ENCODE measurements around the gene STAG2. TPM values are rescaled to one million over a fixed set of nuclear protein-coding genes. Genes with fewer than 3 reads are reported as not detected.
"Not testable (repeated sequence)": the region's sequence is repeated elsewhere in the genome, so short reads cannot be mapped to it uniquely, and the experiment has no call there.

The STAG2 gene
- total RNA-seq, 2 donors from 2014 or later, result 89.4 to 96.9 TPM

DNA sequence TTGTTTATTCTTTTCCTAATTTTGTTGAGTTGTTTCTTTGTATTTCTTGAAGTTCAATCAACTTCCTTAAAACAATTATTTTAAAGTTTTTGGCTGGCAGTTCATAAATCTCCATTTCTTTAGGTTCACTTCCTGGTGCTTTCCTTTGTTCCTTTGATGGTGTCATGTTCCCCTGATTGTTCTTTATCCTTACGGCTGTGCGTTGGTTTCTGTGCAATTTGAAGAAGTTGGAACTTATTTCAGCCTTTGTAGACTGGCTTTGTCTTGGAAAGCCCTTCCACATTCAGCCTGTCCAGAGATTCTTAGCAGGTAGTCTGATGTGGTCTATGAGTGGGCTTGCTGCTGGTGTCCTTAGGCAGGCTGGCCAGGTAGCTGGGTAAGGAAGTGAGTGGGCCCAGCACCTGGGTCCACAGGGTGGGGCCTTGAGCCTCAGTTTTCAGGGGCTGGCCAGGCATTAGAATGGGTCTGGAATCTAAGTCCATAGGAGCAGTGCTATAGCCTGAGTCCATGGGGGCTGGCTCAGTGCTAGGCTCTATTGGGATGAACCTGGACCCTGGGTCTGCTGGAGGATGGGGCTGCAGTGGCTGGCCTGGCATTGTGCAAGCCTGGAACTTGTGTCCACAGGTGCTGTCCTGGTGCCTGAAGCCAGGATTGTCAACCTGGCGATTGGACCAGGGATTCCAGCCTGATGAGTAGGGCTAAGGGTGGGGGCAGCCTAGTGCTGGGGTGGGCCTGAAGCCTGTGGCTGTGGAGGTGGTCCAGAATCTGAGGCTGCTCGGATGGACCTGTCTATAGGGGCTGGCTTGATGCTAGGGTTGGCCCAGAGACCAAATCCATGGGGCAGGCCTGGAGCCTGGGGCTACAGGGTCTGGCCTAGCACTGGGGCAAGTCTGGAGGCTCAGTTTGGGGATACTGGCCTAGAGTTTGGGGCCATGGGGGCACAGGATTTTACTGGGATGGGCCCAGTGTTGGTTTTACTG is 152.4 kb downstream of the STAG2 start:
- H3K27ac Mint-ChIP-seq, result no peak overlapping the region
- H3K9me3 Mint-ChIP-seq, result no peaks in the 10 kb centered on the region
- no peak overlapping the region for H3K4me3 Mint-ChIP-seq
- peaks cover 0 to 3% of the 10 kb centered on the region in 2 donors for H3K27me3 Mint-ChIP-seq
- ATAC-seq (peak in 1 of 2 donors; percentile 28), DNase-seq (ENCODE audit: low spot score) (no peak)
- no peaks in the 10 kb centered on the region for H3K36me3 Mint-ChIP-seq
- H3K4me1 Mint-ChIP-seq (ENCODE audit: low read depth in 2 of 2), result peaks cover 0 to 6% of the 10 kb centered on the region in 2 donors

DNA sequence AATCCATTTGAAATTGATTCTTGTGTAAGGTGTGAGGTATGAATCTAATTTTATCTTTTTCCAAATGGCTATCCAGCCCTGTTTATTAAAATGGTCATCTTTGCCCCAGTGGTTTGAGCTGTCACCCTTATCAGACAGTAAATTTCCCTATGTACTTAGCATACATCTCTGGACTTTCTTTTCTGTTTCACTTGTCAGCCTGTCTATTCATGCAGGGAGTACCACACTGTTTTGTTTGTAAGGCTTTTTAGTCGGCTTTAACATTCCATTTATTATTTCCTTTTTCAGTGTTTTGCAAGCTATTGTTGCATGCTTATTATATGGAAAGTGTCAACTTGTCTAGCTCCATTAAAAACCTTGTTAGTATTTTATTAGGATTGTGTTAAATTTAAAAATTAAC is 155.8 kb downstream of the STAG2 start:
- DNase-seq (ENCODE audit: low spot score) (no peak), ATAC-seq (no peak)
- no peaks in the 10 kb centered on the region for H3K4me1 Mint-ChIP-seq (ENCODE audit: low read depth in 2 of 2)
- H3K4me3 Mint-ChIP-seq, result no peak overlapping the region
- H3K9me3 Mint-ChIP-seq, result no peaks in the 10 kb centered on the region
- no peak overlapping the region for H3K27ac Mint-ChIP-seq
- no peaks in the 10 kb centered on the region for H3K36me3 Mint-ChIP-seq
- peaks cover 0 to 5% of the 10 kb centered on the region in 2 donors for H3K27me3 Mint-ChIP-seq

DNA sequence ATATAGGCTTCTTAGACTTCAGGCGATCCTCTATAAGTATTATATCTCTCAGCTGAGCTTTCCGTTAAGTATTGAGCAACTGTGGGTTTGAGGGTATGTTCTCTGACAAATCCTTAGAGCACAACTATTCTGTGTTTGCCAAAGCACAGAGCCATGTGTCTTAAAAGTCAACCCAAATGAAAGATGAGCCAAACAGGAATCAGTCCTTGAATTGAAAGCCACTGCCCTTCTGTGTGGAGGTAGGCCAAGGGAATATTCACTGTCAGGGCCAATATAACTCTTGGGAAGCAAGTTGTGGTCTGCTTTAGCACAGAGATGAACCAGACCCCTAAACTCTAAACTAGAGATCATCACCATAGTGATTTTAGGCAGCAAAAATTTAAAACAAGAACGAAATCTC is 164.0 kb downstream of the STAG2 start:
- DNase-seq (ENCODE audit: low spot score) (no peak), ATAC-seq (no peak)
- H3K27ac Mint-ChIP-seq, result no peak overlapping the region
- H3K4me3 Mint-ChIP-seq, result no peak overlapping the region
- H3K36me3 Mint-ChIP-seq, result no peaks in the 10 kb centered on the region
- H3K27me3 Mint-ChIP-seq, result peaks cover 0 to under 1% of the 10 kb centered on the region in 2 donors
- no peaks in the 10 kb centered on the region for H3K4me1 Mint-ChIP-seq (ENCODE audit: low read depth in 2 of 2)
- H3K9me3 Mint-ChIP-seq, result no peaks in the 10 kb centered on the region

DNA sequence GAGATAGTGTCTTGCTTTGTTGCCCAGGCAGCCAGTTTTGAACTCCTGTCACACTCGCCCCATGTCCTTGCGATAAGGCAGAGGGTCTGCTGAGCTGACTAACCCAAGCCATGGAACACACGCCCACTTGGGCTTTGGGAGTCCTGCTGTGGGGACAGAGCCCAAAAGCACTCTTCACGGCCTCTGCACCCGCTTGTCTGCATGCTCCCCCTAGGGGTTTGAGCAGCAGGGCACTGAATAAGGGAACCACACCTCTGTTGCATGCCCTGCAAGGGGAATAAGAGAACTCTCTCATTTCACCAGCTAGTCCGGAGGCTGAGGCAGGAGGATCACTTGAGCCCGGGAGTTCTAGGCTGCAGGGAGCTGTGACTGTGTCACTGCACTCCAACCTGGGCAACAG is 166.0 kb downstream of the STAG2 start:
- DNase-seq (ENCODE audit: low spot score) (no peak), ATAC-seq (peak in 1 of 2 donors; percentile 40)
- Mint-ChIP-seq H3K27ac (no peak overlapping the region), H3K4me1 (ENCODE audit: low read depth in 2 of 2) (no peaks in the 10 kb centered on the region), H3K4me3 (no peak overlapping the region), H3K27me3 (no peaks in the 10 kb centered on the region), H3K36me3 (no peaks in the 10 kb centered on the region), H3K9me3 (no peaks in the 10 kb centered on the region)

DNA sequence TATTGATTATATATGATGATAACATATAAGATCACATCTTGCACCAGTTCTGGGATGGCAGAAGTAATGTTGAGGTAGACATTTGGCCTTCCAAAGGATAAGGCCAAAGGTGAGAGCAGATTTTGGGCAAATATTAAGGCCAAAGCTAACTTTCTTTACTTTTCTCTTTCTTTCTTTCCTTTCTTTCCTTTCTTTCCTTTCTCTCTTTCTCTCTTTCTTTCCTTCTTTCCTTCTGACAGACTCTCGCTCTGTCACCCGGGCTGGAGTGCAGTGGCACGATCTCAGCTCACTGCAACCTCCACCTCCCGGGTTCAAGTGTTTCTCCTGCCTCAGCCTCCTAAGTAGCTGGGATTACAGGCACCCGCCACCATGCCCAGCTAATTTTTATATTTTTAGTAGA is 170.9 kb downstream of the STAG2 start:
- not testable (repeated sequence) for H3K27ac Mint-ChIP-seq; H3K4me1 Mint-ChIP-seq (ENCODE audit: low read depth in 2 of 2); H3K36me3 Mint-ChIP-seq; ATAC-seq; H3K27me3 Mint-ChIP-seq; DNase-seq (ENCODE audit: low spot score); H3K4me3 Mint-ChIP-seq; H3K9me3 Mint-ChIP-seq

DNA sequence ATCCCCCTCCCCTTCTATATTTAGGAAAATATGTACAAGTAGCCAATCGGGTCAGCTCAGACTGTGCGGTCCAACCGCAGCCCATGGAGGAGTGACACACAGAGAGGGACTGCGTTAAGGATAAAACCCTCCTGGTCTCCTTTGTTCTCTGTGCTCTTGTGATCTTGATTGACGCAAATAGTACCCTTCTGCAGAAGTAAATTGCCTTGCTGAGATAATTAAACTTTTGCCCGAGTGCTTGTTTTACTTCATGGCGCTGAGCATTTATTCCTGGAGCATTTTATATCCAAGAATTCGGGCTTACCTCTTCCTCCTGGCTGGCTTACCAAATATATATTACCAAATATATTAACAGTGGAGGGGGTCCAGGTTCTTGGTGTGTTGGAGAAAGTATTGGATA is 184.2 kb downstream of the STAG2 start:
- ATAC-seq (no peak), DNase-seq (ENCODE audit: low spot score) (no peak)
- Mint-ChIP-seq H3K27ac (no peak overlapping the region), H3K4me1 (ENCODE audit: low read depth in 2 of 2) (no peaks in the 10 kb centered on the region), H3K27me3 (peaks cover 0 to 5% of the 10 kb centered on the region in 2 donors), H3K4me3 (no peak overlapping the region), H3K9me3 (no peaks in the 10 kb centered on the region), H3K36me3 (no peaks in the 10 kb centered on the region)

DNA sequence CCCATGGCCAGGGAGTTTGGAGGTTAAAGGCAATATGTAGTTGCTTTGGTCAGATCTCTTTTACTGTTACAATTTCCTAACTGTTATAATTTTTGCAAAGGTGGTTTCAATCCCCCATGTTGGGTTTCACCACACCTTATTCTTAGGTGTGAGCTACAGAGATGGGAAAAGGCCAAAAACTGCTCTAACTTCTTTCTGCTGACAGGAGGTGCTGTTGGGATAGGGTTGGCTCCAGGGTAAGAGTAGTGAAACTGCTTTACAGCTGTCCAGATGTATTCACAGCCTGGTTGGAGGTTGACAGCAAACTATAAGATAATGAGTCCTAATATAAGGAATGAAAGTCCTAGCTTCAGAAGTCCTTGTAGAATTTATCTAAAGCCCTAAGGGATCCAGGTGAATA is 189.7 kb downstream of the STAG2 start:
- no peaks in the 10 kb centered on the region for H3K4me1 Mint-ChIP-seq (ENCODE audit: low read depth in 2 of 2)
- H3K36me3 Mint-ChIP-seq, result no peaks in the 10 kb centered on the region
- no peak overlapping the region for H3K4me3 Mint-ChIP-seq
- DNase-seq (ENCODE audit: low spot score), result no peak
- no peak for ATAC-seq
- H3K27ac Mint-ChIP-seq, result no peak overlapping the region
- H3K27me3 Mint-ChIP-seq, result peaks cover 0 to 5% of the 10 kb centered on the region in 2 donors
- H3K9me3 Mint-ChIP-seq, result no peaks in the 10 kb centered on the region

Other genes with a start within 250 kb of the STAG2 start
- gene THOC2, start 228.7 kb upstream of the STAG2 start, total RNA-seq, result 10 to 100 TPM; 96.5 to 98.2 TPM
- gene XIAP, start 101.7 kb upstream of the STAG2 start, total RNA-seq, result 10 to 100 TPM; 56.1 to 63.8 TPM

Data from natural killer cell treated with Interleukin-12 subunit alpha and Interleukin-12 subunit beta and Interleukin-15 and Interleukin-18, amount 100 ng/mL, for 72 hours (primary cell).